ENCODE measurements around the gene KCNJ6. TPM values are rescaled to one million over a fixed set of nuclear protein-coding genes. Genes with fewer than 3 reads are reported as not detected.

KCNJ6 gene
- total RNA-seq, 2 experiments from 2014 or later, result not detected

DNA sequence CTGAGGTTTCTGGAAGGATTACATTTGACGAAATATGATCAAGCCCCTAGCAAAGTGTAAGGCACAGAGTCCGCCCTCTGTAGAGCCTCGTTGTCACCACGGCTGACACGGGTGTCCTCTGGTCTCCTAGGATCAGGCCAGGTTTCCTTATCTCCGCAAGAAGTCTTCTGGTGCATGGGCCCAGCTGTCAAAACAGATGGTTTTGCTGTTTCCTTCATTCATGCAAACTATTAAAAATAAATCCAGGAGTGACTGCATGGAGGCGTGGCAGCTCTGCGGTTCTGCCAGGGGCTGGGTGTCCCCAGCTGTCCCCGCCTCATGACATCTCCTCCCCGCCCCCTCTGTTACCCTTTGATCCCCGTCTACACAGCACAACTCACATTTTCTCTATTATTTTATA is 340.7 kb downstream of the KCNJ6 start:
- H2AFZ ChIP-seq (ENCODE audit: low read length), result no peak overlapping the region

GRCh38 chr21:37574751-37575150 is 341.5 kb downstream of the KCNJ6 start:
- H2AFZ ChIP-seq (ENCODE audit: low read length), result no peak overlapping the region
- H4K20me1 ChIP-seq (ENCODE audit: insufficient read depth, low read length), result no peaks in the 10 kb centered on the region
- H3K36me3 ChIP-seq (ENCODE audit: insufficient read depth, low read length), result no peaks in the 10 kb centered on the region
- H3K4me3 ChIP-seq (ENCODE audit: low read depth, low read length, poor library complexity, severe bottlenecking), result no peak overlapping the region
- no peaks in the 10 kb centered on the region for H3K4me1 ChIP-seq (ENCODE audit: insufficient read depth, low read length, poor library complexity, severe bottlenecking)
- DNase-seq (ENCODE audit: low spot score), result no peak
- ChIA-PET CTCF (ENCODE audit: unreplicated experiment) (no interaction called here), POLR2A (no interaction called here)
- BruUV-seq (replicated peaks), result no TSS peak
- H3K9me2 ChIP-seq (ENCODE audit: insufficient read depth, low read length), result no peaks in the 10 kb centered on the region
- H3K9me3 ChIP-seq (ENCODE audit: low read length), result peaks cover 10% of the 10 kb centered on the region; the same call in 1 of the 2 replicates
- no peak for TF ChIP-seq EZH2phosphoT487 (IDR thresholded peaks at IDR 0.05; ENCODE audit: borderline replicate concordance, low read depth, low read length)
- TF ChIP-seq, protein P1, sequence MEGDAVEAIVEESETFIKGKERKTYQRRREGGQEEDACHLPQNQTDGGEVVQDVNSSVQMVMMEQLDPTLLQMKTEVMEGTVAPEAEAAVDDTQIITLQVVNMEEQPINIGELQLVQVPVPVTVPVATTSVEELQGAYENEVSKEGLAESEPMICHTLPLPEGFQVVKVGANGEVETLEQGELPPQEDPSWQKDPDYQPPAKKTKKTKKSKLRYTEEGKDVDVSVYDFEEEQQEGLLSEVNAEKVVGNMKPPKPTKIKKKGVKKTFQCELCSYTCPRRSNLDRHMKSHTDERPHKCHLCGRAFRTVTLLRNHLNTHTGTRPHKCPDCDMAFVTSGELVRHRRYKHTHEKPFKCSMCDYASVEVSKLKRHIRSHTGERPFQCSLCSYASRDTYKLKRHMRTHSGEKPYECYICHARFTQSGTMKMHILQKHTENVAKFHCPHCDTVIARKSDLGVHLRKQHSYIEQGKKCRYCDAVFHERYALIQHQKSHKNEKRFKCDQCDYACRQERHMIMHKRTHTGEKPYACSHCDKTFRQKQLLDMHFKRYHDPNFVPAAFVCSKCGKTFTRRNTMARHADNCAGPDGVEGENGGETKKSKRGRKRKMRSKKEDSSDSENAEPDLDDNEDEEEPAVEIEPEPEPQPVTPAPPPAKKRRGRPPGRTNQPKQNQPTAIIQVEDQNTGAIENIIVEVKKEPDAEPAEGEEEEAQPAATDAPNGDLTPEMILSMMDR (conservative IDR thresholded peaks at IDR 0.05; ENCODE audit: low read length), result no peak
- intact Hi-C loops (cut with micrococcal nuclease; ENCODE audit: unreplicated experiment), result no loop called here
- no peak overlapping the region for H3K27ac ChIP-seq (ENCODE audit: low read depth, low read length, poor library complexity, severe bottlenecking)
- no peaks in the 10 kb centered on the region for H3K79me2 ChIP-seq (ENCODE audit: insufficient read depth, low read depth, low read length)
- no peak overlapping the region for H3K4me2 ChIP-seq (ENCODE audit: low read length)

More for the DNA sequence above, 340.7 kb downstream of the KCNJ6 start:
- BruUV-seq (replicated peaks), result no TSS peak
- POLR2A ChIA-PET, result interaction anchor here (0.6 kb wide), 1 partner anchor 1291 kb away, joined by 4 read pairs; no protein-coding TSS in a partner anchor
- H3K9me3 ChIP-seq (ENCODE audit: low read length), result peaks cover 10% of the 10 kb centered on the region; the same call in 1 of the 2 replicates
- intact Hi-C loops (cut with micrococcal nuclease; ENCODE audit: unreplicated experiment), result no loop called here
- no peaks in the 10 kb centered on the region for H3K4me1 ChIP-seq (ENCODE audit: insufficient read depth, low read length, poor library complexity, severe bottlenecking)
- no peaks in the 10 kb centered on the region for H3K79me2 ChIP-seq (ENCODE audit: insufficient read depth, low read depth, low read length)
- no peak overlapping the region for H3K4me2 ChIP-seq (ENCODE audit: low read length)
- no peaks in the 10 kb centered on the region for H3K36me3 ChIP-seq (ENCODE audit: insufficient read depth, low read length)
- no peak overlapping the region for H3K4me3 ChIP-seq (ENCODE audit: low read depth, low read length, poor library complexity, severe bottlenecking)
- no peak for DNase-seq (ENCODE audit: low spot score)
- no peaks in the 10 kb centered on the region for H4K20me1 ChIP-seq (ENCODE audit: insufficient read depth, low read length)
- TF ChIP-seq, protein P1 (conservative IDR thresholded peaks at IDR 0.05; ENCODE audit: low read length), result no peak
- no peak for TF ChIP-seq EZH2phosphoT487 (IDR thresholded peaks at IDR 0.05; ENCODE audit: borderline replicate concordance, low read depth, low read length)
- no peaks in the 10 kb centered on the region for H3K9me2 ChIP-seq (ENCODE audit: insufficient read depth, low read length)
- CTCF ChIA-PET (ENCODE audit: unreplicated experiment), result no interaction called here
- no peak overlapping the region for H3K27ac ChIP-seq (ENCODE audit: low read depth, low read length, poor library complexity, severe bottlenecking)

DNA sequence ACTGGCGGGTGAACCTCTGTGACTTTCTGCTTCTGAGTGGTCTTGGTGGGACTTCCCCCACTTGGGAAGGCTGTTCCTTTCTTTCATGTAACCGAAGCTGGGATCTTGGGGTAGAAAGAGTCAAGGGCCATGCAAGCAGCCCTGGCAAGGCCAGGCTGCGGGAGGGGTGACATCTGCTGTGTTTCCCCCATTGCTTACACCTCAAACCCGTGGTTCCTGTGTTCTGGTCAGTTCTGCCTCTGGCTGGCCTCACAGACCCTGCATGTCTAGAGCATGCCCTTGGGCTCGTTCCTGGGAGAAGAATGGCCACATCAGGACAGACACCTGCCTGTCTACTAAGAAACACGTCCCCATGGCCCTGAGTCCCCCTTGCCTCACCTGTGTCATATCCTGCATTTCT is 341.9 kb downstream of the KCNJ6 start:
- no peaks in the 10 kb centered on the region for H3K36me3 ChIP-seq (ENCODE audit: insufficient read depth, low read length)
- H3K4me2 ChIP-seq (ENCODE audit: low read length), result no peak overlapping the region
- no peak for TF ChIP-seq EZH2phosphoT487 (IDR thresholded peaks at IDR 0.05; ENCODE audit: borderline replicate concordance, low read depth, low read length)
- TF ChIP-seq, protein P1 (conservative IDR thresholded peaks at IDR 0.05; ENCODE audit: low read length), result no peak
- no peaks in the 10 kb centered on the region for H3K9me2 ChIP-seq (ENCODE audit: insufficient read depth, low read length)
- BruUV-seq (replicated peaks), result no TSS peak
- intact Hi-C loops (cut with micrococcal nuclease; ENCODE audit: unreplicated experiment), result no loop called here
- H3K4me3 ChIP-seq (ENCODE audit: low read depth, low read length, poor library complexity, severe bottlenecking), result no peak overlapping the region
- no peaks in the 10 kb centered on the region for H3K79me2 ChIP-seq (ENCODE audit: insufficient read depth, low read depth, low read length)
- no peak overlapping the region for H3K27ac ChIP-seq (ENCODE audit: low read depth, low read length, poor library complexity, severe bottlenecking)
- CTCF ChIA-PET (ENCODE audit: unreplicated experiment), result no interaction called here
- peaks cover 10% of the 10 kb centered on the region; the same call in 1 of the 2 replicates for H3K9me3 ChIP-seq (ENCODE audit: low read length)
- H3K4me1 ChIP-seq (ENCODE audit: insufficient read depth, low read length, poor library complexity, severe bottlenecking), result no peaks in the 10 kb centered on the region
- no peak overlapping the region for H2AFZ ChIP-seq (ENCODE audit: low read length)
- no peak for DNase-seq (ENCODE audit: low spot score)
- POLR2A ChIA-PET, result no interaction called here
- no peaks in the 10 kb centered on the region for H4K20me1 ChIP-seq (ENCODE audit: insufficient read depth, low read length)
